ENCODE results near the gene IL17RA.

IL17RA gene

DNA sequence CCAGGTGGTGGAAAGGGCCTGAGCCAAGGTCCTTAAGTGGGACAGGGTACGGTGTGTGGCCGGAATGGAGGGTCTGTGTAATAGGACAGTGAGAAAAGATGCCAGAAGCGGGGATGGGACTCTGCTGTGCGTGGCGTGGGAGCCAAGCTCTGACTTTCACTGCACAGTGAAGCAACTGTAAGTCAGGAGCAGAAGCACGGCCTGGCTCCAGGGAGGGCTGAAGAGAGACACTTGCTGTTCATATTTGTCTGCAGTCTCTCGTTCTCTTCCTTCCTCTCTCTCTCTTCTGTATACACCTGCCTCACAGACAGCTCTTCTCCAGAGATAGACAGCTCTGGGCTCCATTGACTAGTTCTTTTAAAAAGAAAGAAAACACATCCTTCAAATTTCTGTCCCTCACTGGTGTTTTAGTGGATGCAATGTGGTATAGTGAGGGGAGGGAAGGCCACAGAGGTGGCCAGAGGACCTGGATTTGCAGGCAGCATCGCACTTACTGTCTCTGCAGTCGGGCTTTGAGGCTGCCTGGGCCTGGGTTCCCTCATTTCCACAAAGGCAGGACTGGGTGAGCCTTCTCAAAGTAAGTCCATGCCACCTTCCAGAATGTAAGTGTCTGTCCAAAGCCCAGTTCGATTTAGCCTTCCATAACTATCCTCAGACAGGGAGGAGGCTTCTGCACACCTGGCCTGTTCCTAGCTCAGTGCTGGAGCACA lies 2.1 kb downstream of the IL17RA start:
- Histone ChIP-seq H3K27me3 (ENCODE audit: control insufficient read depth, insufficient read depth, low read length) (no peaks in the 10 kb centered on the region), H3K4me3 (ENCODE audit: low read length) (no peak overlapping the region), H3K9ac (ENCODE audit: low read length) (no peak overlapping the region), H3K36me3 (ENCODE audit: control insufficient read depth, insufficient read depth, low read length) (no peaks in the 10 kb centered on the region), H3K9me3 (ENCODE audit: control insufficient read depth, low read length) (no peaks in the 10 kb centered on the region), H3K4me1 (ENCODE audit: control insufficient read depth, insufficient read depth, low read length) (peaks cover 10% of the 10 kb centered on the region)

GRCh38 chr22:17087498-17088131 lies 2.8 kb downstream of the IL17RA start:
- Histone ChIP-seq H3K4me3 (ENCODE audit: low read length) (no peak overlapping the region), H3K36me3 (ENCODE audit: control insufficient read depth, insufficient read depth, low read length) (no peaks in the 10 kb centered on the region), H3K27me3 (ENCODE audit: control insufficient read depth, insufficient read depth, low read length) (no peaks in the 10 kb centered on the region), H3K9ac (ENCODE audit: low read length) (no peak overlapping the region), H3K4me1 (ENCODE audit: control insufficient read depth, insufficient read depth, low read length) (peaks cover 10% of the 10 kb centered on the region), H3K9me3 (ENCODE audit: control insufficient read depth, low read length) (no peaks in the 10 kb centered on the region)

DNA sequence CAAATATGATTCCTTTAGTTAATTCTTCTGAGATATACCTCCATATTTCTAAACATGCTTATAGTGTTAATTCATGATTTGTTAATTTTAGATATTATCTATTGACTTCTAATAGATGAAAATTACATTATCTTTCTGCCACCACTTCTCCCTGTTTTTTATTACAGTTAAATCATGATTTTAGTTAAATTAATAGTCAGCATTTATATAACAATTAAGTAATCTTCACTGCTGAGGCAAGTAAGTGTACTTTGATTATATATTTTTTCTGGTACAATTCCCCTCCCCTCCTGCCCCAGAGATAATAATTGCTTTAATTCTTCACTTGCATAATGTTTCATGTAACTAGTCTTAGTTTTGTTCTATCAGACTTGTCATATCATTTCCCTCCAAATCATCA lies 5.8 kb downstream of the IL17RA start:
- no peaks in the 10 kb centered on the region for H3K36me3 ChIP-seq (ENCODE audit: control insufficient read depth, insufficient read depth, low read length)
- peaks cover 10% of the 10 kb centered on the region for H3K4me1 ChIP-seq (ENCODE audit: control insufficient read depth, insufficient read depth, low read length)
- H3K9me3 ChIP-seq (ENCODE audit: control insufficient read depth, low read length): no peaks in the 10 kb centered on the region
- H3K4me3 ChIP-seq (ENCODE audit: low read length): no peak overlapping the region
- H3K9ac ChIP-seq (ENCODE audit: low read length): no peak overlapping the region
- H3K27me3 ChIP-seq (ENCODE audit: control insufficient read depth, insufficient read depth, low read length): no peaks in the 10 kb centered on the region

GRCh38 chr22:17091851-17092250 lies 7.1 kb downstream of the IL17RA start:
- H3K9ac ChIP-seq (ENCODE audit: low read length): no peak overlapping the region
- H3K9me3 ChIP-seq (ENCODE audit: control insufficient read depth, low read length): no peaks in the 10 kb centered on the region
- H3K27me3 ChIP-seq (ENCODE audit: control insufficient read depth, insufficient read depth, low read length): no peaks in the 10 kb centered on the region
- no peaks in the 10 kb centered on the region for H3K4me1 ChIP-seq (ENCODE audit: control insufficient read depth, insufficient read depth, low read length)
- H3K36me3 ChIP-seq (ENCODE audit: control insufficient read depth, insufficient read depth, low read length): no peaks in the 10 kb centered on the region
- no peak overlapping the region for H3K4me3 ChIP-seq (ENCODE audit: low read length)

DNA sequence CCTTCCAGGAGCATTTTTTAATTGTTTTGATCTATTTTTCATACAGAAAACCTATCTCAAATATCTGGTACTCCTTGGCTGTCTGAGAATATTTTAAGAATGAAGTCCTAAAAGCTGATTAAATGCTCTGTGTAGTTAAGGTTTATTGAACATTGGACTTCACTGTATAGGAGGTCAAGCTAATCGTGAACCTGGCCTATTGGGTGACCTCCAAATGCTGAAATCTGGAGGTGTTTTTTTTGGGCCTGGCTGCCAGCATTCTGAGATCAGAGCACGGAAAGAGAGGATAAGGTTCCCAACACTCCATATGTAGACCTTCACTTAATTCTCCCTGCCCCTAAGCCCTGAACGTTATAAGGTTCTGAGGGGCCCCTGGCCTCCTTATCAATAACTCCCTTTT lies 8.3 kb downstream of the IL17RA start:
- H3K36me3 ChIP-seq (ENCODE audit: control insufficient read depth, insufficient read depth, low read length): no peaks in the 10 kb centered on the region
- H3K4me3 ChIP-seq (ENCODE audit: low read length): no peak overlapping the region
- H3K4me1 ChIP-seq (ENCODE audit: control insufficient read depth, insufficient read depth, low read length): no peaks in the 10 kb centered on the region
- H3K9me3 ChIP-seq (ENCODE audit: control insufficient read depth, low read length): no peaks in the 10 kb centered on the region
- H3K9ac ChIP-seq (ENCODE audit: low read length): no peak overlapping the region
- H3K27me3 ChIP-seq (ENCODE audit: control insufficient read depth, insufficient read depth, low read length): no peaks in the 10 kb centered on the region

DNA sequence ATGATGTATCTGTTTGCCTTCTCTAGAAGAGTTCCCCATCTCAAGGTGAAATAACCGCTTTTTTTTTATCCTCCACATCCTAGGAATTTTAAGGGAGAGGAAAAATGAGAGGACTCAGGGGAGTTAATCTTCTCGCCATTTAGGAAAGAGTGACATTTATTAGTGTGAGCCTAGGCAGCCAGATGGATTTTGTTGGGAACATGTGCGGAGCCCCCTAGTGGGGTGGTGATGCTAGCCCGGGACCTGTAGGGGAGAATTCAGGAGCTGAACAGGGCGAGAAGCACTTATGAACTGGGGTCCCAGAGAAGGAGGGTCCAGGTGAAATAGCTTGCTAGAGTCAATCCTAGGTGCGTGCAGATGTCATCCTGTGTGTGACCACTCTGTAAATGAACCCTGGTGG lies 10.7 kb downstream of the IL17RA start:
- H3K9ac ChIP-seq (ENCODE audit: low read length): no peak overlapping the region
- peaks cover 17% of the 10 kb centered on the region for H3K36me3 ChIP-seq (ENCODE audit: control insufficient read depth, insufficient read depth, low read length)
- H3K4me1 ChIP-seq (ENCODE audit: control insufficient read depth, insufficient read depth, low read length): no peaks in the 10 kb centered on the region
- no peaks in the 10 kb centered on the region for H3K9me3 ChIP-seq (ENCODE audit: control insufficient read depth, low read length)
- no peaks in the 10 kb centered on the region for H3K27me3 ChIP-seq (ENCODE audit: control insufficient read depth, insufficient read depth, low read length)
- H3K4me3 ChIP-seq (ENCODE audit: low read length): no peak overlapping the region

- Histone ChIP-seq H3K9me3 (ENCODE audit: control insufficient read depth, low read length) (no peaks in the 10 kb centered on the region), H3K4me1 (ENCODE audit: control insufficient read depth, insufficient read depth, low read length) (no peaks in the 10 kb centered on the region), H3K27me3 (ENCODE audit: control insufficient read depth, insufficient read depth, low read length) (no peaks in the 10 kb centered on the region), H3K36me3 (ENCODE audit: control insufficient read depth, insufficient read depth, low read length) (peaks cover 22% of the 10 kb centered on the region), H3K4me3 (ENCODE audit: low read length) (no peak overlapping the region), H3K9ac (ENCODE audit: low read length) (no peak overlapping the region)
Observed at GRCh38 chr22:17096071-17096470, 11.3 kb downstream of the IL17RA start.

DNA sequence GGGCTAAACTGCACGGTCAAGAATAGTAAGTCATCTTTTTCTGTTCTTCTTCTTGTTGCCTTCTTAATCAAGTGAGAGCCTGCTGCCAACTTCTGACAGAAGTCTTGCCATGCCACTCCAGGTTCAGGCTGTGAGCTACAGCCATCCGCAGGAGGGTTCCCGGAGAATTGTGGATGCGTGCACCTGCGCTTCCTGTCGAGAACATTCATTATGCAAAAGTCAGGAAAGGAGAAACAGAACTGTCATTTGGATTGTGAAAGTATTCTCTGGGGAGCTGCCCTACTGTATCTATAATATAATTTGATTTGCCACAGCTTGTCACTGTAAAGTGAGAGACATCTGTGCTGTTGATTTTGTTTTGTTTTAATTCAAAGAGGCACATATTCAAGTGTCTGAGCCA lies 12.3 kb downstream of the IL17RA start:
- Histone ChIP-seq H3K9me3 (ENCODE audit: control insufficient read depth, low read length) (no peaks in the 10 kb centered on the region), H3K9ac (ENCODE audit: low read length) (no peak overlapping the region), H3K4me3 (ENCODE audit: low read length) (no peak overlapping the region), H3K36me3 (ENCODE audit: control insufficient read depth, insufficient read depth, low read length) (peaks cover 22% of the 10 kb centered on the region), H3K4me1 (ENCODE audit: control insufficient read depth, insufficient read depth, low read length) (no peaks in the 10 kb centered on the region), H3K27me3 (ENCODE audit: control insufficient read depth, insufficient read depth, low read length) (no peaks in the 10 kb centered on the region)

GRCh38 chr22:17097701-17098100 lies 12.9 kb downstream of the IL17RA start:
- Histone ChIP-seq H3K4me3 (ENCODE audit: low read length) (no peak overlapping the region), H3K36me3 (ENCODE audit: control insufficient read depth, insufficient read depth, low read length) (peaks cover 22% of the 10 kb centered on the region)

GRCh38 chr22:17098379-17098819 lies 13.6 kb downstream of the IL17RA start:
- peaks cover 22% of the 10 kb centered on the region for H3K36me3 ChIP-seq (ENCODE audit: control insufficient read depth, insufficient read depth, low read length)
- no peak overlapping the region for H3K4me3 ChIP-seq (ENCODE audit: low read length)
- H3K9ac ChIP-seq (ENCODE audit: low read length): no peak overlapping the region
- H3K9me3 ChIP-seq (ENCODE audit: control insufficient read depth, low read length): no peaks in the 10 kb centered on the region
- H3K4me1 ChIP-seq (ENCODE audit: control insufficient read depth, insufficient read depth, low read length): no peaks in the 10 kb centered on the region
- no peaks in the 10 kb centered on the region for H3K27me3 ChIP-seq (ENCODE audit: control insufficient read depth, insufficient read depth, low read length)

More at GRCh38 chr22:17097701-17098100, 12.9 kb downstream of the IL17RA start:
- no peak overlapping the region for H3K9ac ChIP-seq (ENCODE audit: low read length)
- H3K27me3 ChIP-seq (ENCODE audit: control insufficient read depth, insufficient read depth, low read length): no peaks in the 10 kb centered on the region
- H3K9me3 ChIP-seq (ENCODE audit: control insufficient read depth, low read length): no peaks in the 10 kb centered on the region
- H3K4me1 ChIP-seq (ENCODE audit: control insufficient read depth, insufficient read depth, low read length): no peaks in the 10 kb centered on the region

DNA sequence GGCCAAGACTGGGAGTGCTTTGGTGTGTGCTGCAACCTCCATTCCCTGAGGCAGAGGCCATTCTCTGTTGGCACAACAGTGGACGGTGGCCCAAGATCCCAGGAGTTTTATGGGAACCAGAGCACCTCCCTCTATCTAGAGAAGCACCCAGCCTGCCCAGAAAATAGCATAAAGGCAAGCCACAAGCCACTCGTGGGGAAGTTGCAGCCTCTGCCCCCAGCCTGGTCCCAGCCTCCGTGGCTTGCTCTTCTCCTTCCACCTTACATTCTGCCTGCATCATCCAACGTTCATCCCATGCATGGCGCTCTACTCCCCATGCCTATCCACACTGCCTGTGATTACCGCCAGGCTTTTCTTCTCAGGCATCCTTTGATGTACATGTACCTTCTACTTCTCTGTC lies 15.8 kb downstream of the IL17RA start:
- H3K9ac ChIP-seq (ENCODE audit: low read length): no peak overlapping the region
- H3K4me3 ChIP-seq (ENCODE audit: low read length): no peak overlapping the region
- no peaks in the 10 kb centered on the region for H3K9me3 ChIP-seq (ENCODE audit: control insufficient read depth, low read length)
- H3K27me3 ChIP-seq (ENCODE audit: control insufficient read depth, insufficient read depth, low read length): no peaks in the 10 kb centered on the region
- H3K4me1 ChIP-seq (ENCODE audit: control insufficient read depth, insufficient read depth, low read length): no peaks in the 10 kb centered on the region
- peaks cover 27% of the 10 kb centered on the region for H3K36me3 ChIP-seq (ENCODE audit: control insufficient read depth, insufficient read depth, low read length)

DNA sequence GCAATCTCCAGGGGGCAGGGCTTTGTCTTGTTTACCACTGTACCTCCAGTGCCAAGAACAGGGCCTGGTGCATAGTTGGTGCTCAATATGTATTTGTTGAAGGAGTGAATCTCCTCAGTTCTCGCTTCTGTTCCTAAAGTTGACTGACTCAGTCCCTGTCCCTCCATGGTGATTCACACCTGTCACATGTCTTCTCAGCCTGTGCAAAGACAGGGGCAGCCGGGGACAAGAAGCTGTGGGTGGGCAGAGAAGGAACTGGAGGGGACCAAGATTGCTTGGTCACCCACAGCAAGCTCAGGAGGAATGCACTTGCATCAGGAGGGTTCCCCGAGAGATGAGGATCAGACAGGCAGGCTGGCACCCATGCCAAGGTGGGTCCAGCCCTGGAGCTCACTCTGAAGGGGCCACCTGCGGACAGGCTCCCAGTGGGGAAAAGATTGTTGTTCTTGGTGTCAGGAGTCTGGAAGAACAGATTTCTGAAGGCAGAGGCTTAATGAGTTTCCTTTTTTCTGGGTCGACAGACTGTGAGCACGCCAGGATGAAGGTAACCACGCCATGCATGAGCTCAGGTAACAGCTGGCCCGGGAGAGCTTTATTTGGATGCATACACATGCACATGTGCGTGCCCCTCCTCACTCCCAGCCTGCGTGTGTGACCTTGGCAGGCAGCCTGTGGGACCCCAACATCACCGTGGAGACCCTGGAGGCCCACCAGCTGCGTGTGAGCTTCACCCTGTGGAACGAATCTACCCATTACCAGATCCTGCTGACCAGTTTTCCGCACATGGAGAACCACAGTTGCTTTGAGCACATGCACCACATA lies 16.9 kb downstream of the IL17RA start:
- no peak overlapping the region for H3K9ac ChIP-seq (ENCODE audit: low read length)
- H3K4me1 ChIP-seq (ENCODE audit: control insufficient read depth, insufficient read depth, low read length): no peaks in the 10 kb centered on the region
- H3K27me3 ChIP-seq (ENCODE audit: control insufficient read depth, insufficient read depth, low read length): no peaks in the 10 kb centered on the region
- H3K36me3 ChIP-seq (ENCODE audit: control insufficient read depth, insufficient read depth, low read length): peaks cover 27% of the 10 kb centered on the region
- H3K9me3 ChIP-seq (ENCODE audit: control insufficient read depth, low read length): no peaks in the 10 kb centered on the region
- H3K4me3 ChIP-seq (ENCODE audit: low read length): no peak overlapping the region
